Right ventricle myocardium superior (tissue), 1 donor: ENCODE results near the gene RBM28. TPM values are rescaled to one million over a fixed set of nuclear protein-coding genes. Genes with fewer than 3 reads are reported as not detected.

Experiments used
- ATAC-seq: fragments of 200-7000 bp; cut with Tn5 transposase; one replicate; pipeline ENCODE4 v1.9.1; 2020; ENCODE audit warnings: mild to moderate bottlenecking; ENCODE audit not compliant: poor library complexity
- DNase-seq: peaks from one replicate; pipeline ENCODE4 v3.0.0-alpha.2; 2020
- intact Hi-C: fragments of 100-400 bp; cut with DNase I; formaldehyde crosslinking; loops from one replicate; pipeline ENCODE4 v1.11.2; 2022
- total RNA-seq: library from RNA; stranded (reverse); fragmentation: NEBNext Ultra II Directional; extraction: Animal tissue kit (Norgen Biotek cat#: 25700); gene quantifications from one replicate; pipeline ENCODE4 v1.2.1, GENCODE V29; 2021
- donor health status: DM: no; HTN: yes; CAD: no; lungs with severe emphysema.

The RBM28 gene
- total RNA-seq, 1 donor from 2014 or later: 30.3 TPM

DNA sequence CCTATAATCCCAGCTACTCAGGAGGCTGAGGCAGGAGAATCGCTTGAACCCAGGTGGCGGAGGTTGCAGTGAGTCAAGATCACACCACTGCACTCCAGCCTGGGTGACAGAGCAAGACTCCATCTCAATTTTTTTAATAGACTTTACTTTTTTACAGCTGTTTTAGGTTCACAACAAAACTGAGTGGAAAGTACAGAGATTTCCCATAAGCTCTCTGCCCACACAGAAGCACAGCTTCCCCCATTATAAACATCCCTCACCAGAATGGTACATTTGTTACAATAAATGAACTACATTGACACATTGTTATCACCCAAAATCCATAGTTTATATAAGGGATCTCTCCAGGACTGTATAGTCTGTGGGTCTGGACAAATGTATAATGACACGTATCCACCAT, 32.4 kb upstream of the RBM28 start:
- DNase-seq (no peak), ATAC-seq (no peak)
- intact Hi-C loops: no loop called here

DNA sequence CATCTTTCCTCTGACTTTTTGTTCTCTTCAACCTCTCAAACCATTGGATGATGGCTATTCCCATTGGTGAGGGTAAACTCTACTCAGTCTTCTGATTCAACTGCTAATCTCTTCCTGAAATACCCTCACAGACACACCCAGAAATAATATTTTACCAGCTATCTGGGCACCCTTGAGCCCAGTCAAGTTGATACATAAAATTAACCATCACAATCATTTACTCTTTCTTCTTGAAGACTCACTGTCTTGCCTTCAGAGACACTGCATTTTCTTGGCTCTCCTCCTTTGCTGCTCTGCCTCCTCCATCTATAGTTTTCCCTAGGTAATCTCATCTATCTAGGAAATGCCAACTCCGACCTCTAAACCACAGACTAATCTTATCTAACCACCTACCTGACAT, 30.3 kb upstream of the RBM28 start:
- DNase-seq: no peak
- intact Hi-C loops: no loop called here
- ATAC-seq: no peak

DNA sequence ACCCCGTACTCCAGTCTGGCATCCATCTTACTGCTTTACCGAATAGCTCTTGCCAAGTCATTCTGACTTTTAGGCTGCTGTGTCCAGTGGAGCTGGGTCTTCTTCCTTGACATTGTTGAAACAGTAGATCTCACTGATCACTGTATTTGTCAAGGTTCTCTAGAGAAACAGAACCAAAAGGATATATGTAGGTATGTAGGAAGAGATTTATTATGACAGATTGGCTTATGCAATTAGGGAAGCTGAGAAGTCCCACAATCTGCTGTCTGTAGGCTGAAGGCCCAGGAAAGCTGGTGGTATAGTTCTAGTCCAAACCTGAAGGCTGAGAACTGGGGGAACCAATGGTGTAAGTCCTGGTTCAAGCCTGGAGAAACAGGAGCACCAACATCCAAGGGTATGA, 29.9 kb upstream of the RBM28 start:
- intact Hi-C loops: no loop called here
- ATAC-seq: no peak
- no peak for DNase-seq

DNA sequence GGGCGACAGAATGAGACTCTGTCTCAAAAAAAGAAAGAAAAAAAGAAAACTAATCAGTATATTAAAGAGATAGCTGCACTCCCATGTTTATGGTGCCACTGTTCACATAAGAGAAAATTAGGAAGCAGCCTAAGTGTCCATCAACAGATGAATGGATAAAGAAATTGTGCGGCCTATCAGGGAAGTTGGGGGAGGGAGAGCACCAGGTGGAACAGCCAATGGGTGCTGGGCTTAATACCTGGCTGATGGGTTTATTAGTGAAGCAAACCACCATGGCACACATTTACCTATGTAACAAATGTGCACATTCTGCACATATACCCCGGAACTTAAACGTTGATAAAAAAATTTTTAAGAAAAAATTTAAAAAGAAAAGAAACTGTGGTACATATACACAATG, 26.8 kb upstream of the RBM28 start:
- no peak for DNase-seq
- ATAC-seq: no peak
- intact Hi-C loops: no loop called here

DNA sequence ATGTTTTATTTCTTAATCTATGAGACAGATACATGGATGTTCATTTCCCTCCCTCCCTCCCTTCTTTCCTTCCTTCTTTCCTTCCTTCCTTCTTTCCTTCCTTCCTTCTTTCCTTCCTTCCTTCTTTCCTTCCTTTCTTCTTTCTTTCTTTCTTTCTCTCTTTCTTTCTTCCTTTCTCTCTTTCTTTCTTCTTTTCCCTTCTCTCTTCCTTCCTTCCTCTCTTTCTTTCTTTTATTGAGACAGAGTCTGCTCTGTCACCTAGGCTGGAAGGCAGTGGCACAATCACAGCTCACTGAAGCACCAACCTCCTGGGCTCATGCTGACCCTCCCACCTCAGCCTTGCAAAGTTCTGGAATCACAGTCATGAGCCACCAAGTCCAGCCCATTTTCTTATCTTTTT, 23.3 kb upstream of the RBM28 start:
- intact Hi-C loops: no loop called here
- ATAC-seq (no peak), DNase-seq (no peak)

DNA sequence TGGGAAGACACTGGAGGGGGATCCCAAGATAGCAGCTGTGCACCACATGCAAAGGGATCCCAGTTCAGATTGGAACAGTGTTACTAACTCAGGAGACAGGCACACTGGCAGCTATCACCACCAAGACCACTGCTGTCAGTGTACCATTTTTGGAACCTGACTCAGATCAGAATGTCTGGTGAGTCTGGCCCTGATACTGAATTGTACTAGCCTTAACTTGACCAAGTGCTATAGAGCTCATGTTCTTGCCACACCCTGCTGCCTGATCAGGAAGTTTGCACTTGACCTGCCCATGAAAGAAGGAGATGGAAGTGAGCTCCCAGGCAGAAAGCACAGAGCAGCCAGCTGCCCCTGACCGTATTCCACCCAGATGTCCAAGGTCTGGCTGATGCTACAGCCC, 22.6 kb upstream of the RBM28 start:
- intact Hi-C loops: no loop called here
- ATAC-seq: no peak
- no peak for DNase-seq

DNA sequence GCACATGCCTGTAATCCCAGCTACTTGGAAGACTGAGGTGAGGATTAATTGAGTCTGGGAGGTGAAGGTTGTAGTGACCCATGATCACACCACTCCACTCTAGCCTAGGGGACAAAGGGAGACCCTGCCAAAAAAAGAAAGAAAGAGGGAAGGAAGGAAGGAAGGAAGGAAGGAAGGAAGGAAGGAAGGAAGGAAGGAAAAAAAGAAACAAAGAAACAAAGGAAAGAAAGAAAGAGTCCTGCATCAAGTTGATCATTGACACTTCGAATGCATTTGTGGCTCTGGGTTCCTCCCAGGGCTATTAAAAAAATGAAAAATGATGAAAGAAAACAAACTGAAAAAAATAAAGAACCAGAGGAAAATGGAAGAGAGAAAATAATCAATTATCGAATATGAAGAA, 21.7 kb upstream of the RBM28 start:
- ATAC-seq (no peak), DNase-seq (no peak)
- intact Hi-C loops: no loop called here

DNA sequence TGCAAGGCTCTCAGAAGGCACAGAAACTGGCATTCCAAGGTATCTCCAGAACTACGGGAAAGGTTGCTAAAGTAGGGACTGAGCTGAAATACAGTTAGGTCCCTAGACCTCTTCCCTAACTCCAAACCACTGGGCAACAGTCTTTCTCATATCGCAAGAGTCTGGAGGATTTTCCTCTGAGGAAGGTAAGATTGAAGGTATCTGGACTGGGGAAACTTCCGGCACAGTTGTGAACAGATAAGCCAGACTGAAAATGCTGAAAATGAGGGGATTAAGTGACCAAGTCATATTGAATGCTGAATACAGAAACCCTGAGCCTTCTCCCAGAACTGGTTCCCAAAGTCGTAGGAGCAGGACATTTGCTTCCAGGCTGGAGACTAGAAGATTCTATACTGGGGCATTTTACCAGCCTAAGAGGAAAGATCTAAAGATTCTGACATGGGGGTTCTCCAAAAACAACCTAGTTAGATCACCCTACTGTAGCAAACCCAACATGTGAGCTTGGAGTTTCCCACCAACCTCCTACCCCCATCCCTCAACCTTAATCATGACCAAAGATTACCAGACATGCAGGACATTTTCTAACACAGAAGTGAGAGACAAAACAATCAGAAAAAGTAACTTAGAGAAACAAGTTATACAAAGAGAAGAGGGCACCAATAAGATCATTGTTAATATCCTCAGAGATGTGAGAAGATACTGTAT, 20.6 kb upstream of the RBM28 start:
- DNase-seq: no peak
- intact Hi-C loops: no loop called here
- ATAC-seq: no peak

DNA sequence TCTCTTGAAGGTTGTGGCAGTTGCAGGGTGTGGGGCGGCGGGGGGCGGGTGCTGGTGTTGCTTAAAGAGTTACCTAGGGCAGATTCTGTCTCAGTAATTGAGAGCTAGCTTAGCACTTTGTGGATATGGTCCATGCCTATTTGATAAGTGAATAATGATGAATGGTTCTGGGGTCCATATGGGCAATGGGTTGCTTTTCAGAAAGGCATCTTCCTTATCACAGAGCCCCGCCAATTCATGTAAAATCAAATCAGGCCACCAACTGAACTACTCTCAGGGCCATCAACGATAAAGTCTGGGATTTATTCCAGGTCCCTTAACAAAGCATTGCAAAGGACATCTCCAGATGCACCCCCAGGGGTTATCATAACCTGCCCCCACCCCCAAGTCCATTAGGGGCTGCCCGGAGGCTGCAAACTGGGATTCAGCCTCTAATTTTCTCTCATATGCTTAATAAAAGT, 19.6 kb upstream of the RBM28 start:
- no peak for ATAC-seq
- no peak for DNase-seq
- intact Hi-C loops: no loop called here

DNA sequence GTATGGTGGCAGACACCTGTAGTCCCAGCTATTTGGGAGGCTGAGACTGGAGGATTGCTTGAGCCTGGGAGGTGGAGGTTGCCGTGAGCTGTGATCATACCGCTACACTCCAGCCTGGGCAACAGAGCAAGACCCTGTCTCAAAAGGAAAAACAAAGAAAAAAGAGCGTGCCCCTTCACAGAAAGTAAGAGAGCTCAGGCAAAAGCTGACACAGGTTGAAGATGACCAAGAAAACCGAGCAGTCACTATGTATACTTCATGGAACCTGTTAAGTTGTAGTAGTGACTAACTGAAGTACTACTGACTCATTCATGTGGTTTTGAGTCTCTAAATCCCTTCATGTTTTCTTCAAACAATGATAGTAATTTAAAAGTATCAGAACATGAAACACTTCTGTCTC, 19.0 kb upstream of the RBM28 start:
- intact Hi-C loops: no loop called here
- no peak for DNase-seq
- no peak for ATAC-seq

DNA sequence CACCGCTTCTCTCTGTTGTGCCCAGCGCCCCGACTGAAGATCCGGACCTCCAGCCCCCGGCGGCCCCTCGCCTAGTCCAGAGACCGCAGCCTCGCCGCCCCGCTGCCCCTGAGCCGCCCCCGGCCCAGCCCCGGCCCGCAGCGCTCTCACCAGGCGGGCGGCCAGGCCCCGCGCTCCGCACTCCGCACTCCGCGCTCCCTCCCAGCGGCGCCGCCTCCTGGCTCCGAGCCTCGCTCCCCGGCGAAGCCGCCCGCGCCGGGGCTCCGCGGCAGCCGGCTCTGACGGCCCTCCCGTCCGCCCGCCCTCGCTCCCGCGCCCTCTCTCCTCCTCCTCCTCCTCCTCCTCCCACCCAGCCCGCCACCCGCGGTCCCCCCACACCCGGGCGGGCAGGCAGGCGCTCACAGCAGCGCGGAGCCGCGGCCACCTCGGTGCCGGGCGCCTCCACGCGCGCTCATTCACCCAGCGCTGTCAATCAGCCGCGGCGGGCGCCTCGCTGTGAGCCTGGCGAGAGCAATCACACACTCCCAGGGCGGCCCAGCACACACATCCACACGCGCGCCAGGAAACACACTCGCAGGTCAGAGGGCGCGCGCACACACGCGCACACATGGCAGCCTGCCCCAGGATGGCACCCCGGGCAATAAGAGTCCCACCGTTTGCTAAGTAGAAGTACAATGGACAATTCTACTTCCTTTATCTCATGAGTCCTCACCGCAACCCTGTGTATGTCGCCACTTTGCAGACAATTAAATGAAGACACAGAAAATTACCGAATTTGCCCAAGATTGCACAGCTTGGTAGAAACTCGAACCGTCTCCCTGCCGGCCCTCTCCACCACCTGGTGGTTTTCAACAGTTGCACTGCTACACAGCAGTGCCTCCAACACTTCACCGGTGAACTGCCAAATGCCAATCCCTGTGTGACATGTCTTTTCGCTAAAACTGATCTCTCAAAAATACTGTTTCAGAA, 18.0 kb upstream of the RBM28 start, which contains the start of gene PRRT4:
TSS of gene PRRT4 (minus strand) at position 280 of the 969 bp plus-strand sequence.
- intact Hi-C loops: no loop called here
- peak; percentile 86 for ATAC-seq
- peak; percentile 73 for DNase-seq

DNA sequence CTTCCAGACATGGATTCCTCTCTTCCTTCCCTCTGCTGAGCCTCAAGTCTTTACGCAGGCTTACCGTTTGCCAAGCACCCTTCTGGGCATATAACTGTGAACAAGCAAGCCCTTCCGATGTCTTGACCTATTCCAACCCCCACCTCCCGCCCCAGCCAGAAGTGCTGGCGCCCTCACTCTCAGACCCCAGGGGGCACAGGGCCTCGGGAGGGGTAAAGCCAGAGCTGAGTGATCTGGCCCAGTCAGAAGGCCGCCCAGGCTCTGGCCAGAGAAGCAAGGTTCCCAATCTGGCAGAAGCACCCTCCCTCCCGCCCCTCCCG, 16.6 kb upstream of the RBM28 start:
- DNase-seq: peak; percentile 54
- intact Hi-C loops: no loop called here
- ATAC-seq: peak; percentile 13

DNA sequence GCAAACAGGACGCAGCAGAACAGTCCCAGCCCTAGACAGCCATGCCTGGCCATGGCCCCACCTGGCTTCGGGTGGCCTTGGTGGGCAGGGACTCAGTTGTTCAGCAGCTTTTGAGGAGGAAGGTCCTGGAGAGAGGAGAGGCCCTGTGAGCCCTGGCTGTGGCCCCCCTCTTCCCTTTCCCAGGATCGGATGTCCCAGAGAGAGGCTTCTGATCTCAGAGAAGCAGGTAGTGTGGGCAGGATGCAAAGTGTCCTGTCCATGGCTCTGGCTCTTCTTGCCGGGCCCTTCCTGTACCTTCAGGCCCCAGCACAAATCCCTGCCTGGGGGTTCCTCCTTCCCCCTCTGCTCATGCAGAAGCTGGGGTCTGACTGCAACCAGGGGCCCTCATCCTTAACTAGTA, 16.2 kb upstream of the RBM28 start:
- ATAC-seq: no peak
- intact Hi-C loops: no loop called here
- no peak for DNase-seq

DNA sequence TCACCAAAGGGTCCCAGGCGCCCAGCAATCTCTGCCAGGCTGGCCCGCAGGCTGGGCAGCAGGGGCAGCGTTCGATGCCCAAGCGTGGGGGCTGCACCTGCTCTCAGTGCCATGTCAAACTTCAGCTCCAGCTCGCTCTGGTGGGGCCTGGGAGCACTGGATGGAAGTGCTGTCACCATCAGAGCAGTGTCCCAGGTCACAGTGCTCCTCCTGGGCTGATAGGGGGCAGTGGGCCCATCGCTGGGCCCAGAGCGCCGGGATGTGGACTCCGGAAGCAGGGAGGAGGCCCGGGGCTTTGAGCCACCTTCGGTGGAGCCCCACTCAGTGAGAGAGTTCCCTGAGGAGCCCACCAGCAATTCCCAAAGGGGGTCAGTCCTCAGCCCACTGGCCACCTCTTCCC, 15.6 kb upstream of the RBM28 start:
- DNase-seq: no peak
- intact Hi-C loops: no loop called here
- ATAC-seq: no peak

DNA sequence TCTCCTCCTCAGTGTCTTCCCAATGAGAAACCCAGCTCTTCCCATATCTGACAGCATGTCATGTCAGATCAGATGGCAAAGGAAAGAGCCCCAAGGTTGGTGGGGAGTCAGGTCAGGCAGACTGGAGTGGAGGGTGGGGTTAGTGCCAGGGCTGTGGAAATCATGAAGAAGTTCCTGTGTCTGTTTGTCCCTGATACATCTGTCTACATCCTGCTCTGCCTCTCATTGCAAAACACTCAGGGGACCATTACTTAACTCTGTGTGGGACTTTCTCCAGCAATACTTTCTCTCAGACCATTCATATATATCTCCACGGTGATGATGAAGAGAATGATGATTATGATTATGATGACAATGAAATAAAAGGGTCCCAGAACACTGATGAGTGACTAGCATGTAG, 14.5 kb upstream of the RBM28 start:
- DNase-seq: no peak
- no peak for ATAC-seq
- intact Hi-C loops: no loop called here

DNA sequence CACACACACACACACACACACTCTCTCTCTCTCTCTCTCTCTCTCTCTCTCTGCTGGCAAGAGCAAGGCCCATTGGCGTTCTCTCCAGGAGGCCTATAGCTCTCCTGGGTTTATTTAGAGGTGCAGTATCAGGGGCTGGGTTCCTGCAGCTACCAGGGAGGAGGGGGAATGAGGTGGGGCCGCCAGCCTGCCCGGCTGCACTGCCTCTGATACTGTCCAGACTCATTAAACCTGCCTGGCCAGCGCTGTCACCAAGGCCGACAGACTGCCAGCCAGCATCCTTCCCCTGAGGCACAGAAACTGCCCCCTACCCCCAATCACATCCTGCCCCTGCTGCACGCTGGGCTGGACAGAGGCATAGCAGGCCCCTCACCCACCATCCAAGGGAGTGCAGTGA, 13.5 kb upstream of the RBM28 start:
- DNase-seq: peak; percentile 54
- intact Hi-C loops: no loop called here
- ATAC-seq: peak; percentile 63

DNA sequence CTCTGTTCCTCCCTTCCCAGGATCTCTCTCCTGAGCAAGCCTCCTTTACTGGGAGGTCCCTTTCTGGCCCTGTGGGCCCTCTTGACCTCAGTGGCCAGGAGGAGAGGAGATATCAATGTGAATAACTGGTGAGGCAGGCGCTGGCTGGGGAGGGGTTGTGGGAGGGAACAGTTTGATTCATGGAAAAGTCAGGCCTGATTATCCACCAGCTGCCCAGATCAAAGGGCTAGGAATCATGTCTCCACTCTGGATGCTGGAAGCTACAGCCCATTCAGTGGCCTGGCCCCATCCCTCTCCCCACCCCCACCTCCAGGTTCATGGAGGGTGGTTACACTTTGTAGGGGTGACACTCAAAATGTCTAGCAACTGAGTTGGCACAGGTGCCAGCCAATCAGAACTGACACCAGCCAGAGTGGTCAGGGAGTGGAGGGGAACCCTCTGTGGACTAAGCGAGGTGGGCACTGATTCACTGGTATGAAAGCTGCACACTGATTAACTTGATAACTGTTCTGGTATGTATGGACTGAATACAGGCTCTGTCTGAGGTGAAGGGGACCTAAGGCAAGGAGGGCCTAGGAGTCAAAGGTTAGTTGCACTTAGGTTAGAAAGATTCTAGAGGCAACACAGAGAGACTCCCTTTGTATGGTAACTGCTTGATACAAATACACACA, 13.0 kb upstream of the RBM28 start:
- no peak for ATAC-seq
- intact Hi-C loops: no loop called here
- DNase-seq: no peak

DNA sequence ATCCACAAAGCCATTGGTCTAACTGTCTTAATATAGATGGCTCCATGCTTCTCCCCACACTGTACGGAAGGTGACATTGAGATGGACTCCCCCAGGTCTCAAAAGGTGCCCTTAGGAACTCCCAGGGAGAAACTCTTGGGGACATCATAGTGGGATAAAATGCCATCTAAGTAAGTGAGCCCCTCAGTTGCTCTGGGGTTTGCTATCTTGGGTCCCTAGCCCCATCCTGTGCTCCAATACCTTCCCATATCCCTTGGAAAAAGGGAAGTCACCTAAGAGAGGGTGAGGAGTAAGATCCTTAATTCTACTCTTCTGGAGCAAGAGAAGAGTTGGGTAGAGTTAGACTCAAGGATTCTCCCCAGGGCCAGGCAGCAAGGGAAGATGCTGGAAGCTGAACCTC, 9.9 kb upstream of the RBM28 start:
- DNase-seq: no peak
- no peak for ATAC-seq
- intact Hi-C loops: no loop called here

DNA sequence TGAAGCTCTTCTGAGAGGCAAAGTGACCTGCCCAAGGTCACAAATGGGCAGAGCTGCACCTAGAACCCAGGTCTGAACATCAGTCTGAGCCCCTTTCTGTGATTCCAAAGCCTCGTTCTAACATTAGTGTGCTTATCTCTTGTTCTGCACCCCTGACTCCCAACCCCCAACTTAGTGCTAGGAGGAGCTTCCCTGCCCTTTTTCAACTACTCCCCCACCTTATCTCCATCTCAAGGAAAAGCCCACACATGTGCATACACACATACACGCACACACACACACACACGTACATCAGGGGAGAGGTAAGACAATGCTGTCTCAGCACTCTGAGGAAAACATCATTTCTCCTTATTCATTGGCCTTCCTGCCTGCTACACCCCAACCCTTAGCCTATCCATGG, 9.5 kb upstream of the RBM28 start:
- ATAC-seq (no peak), DNase-seq (no peak)
- intact Hi-C loops: no loop called here

DNA sequence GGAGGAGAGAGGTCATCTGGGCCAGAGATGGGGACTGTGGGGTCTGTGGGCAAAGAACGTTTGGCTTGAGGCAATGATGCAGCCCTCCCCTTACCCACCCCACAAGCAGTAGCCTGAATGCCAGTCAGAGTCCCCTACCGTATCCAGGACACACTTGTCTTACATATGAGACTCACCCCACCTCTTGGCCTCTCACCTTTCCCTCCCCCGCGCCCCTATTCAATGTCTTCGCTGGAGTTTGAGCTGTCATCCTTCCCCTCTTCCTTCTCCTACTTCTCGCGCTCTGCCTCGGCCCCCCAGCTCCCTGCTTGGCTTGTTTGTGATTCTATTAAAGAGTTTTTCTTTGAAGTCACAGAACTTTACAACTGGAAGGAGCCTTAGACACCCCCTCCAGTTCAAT, 8.9 kb upstream of the RBM28 start:
- intact Hi-C loops: no loop called here
- ATAC-seq (no peak), DNase-seq (no peak)
